Fibroblast of skin of right biceps (primary cell): ENCODE data around the gene AQP3.
A peak's percentile ranks its signal among the peaks of the same experiment; 100 is the strongest.
"Not testable (repeated sequence)": the region's sequence is repeated elsewhere in the genome, so short reads cannot be mapped to it uniquely, and the experiment has no call there.

ENCODE experiments used
- DNase-seq: peaks from one replicate; pipeline ENCODE4 v3.0.0-alpha.2; 2013

The AQP3 gene

GRCh38 chr9:33446946-33447798, at the start of gene AQP3:
AQP3 (minus strand) TSS chr9:33447593; CDS start chr9:33447530, 63 bp downstream.
- DNase-seq: peak; percentile 68

GRCh38 chr9:33493819-33494218, 46.4 kb upstream of the AQP3 start:
- not testable (repeated sequence) for DNase-seq

- peak; percentile 79 for DNase-seq
Measured at GRCh38 chr9:33489066-33489465, 41.7 kb upstream of the AQP3 start.

GRCh38 chr9:33485312-33485711, 37.9 kb upstream of the AQP3 start:
- not testable (repeated sequence) for DNase-seq

- no peak for DNase-seq
Measured at GRCh38 chr9:33480976-33481375, 33.6 kb upstream of the AQP3 start.

- peak; percentile 18 for DNase-seq
Measured at GRCh38 chr9:33480106-33480505, 32.7 kb upstream of the AQP3 start.

- DNase-seq: no peak
Measured at GRCh38 chr9:33476503-33476902, 29.1 kb upstream of the AQP3 start.

- DNase-seq: no peak
Measured at GRCh38 chr9:33475357-33475756, 28.0 kb upstream of the AQP3 start.

GRCh38 chr9:33473643-33474352, 26.4 kb upstream of the AQP3 start, which contains the start of gene NOL6:
NOL6 (minus strand) TSS chr9:33473924; CDS start chr9:33473842, 82 bp downstream.
- peak; percentile 99 for DNase-seq

- DNase-seq: no peak
Measured at GRCh38 chr9:33472881-33473615, 25.7 kb upstream of the AQP3 start.

- DNase-seq: no peak
Measured at GRCh38 chr9:33472171-33472880, 24.9 kb upstream of the AQP3 start.

GRCh38 chr9:33471361-33471760, 24.0 kb upstream of the AQP3 start:
- no peak for DNase-seq

GRCh38 chr9:33469891-33470290, 22.5 kb upstream of the AQP3 start:
- no peak for DNase-seq

GRCh38 chr9:33468797-33469621, 21.6 kb upstream of the AQP3 start:
- no peak for DNase-seq

GRCh38 chr9:33468215-33468730, 20.9 kb upstream of the AQP3 start:
- no peak for DNase-seq

- DNase-seq: no peak
Measured at GRCh38 chr9:33467526-33467925, 20.1 kb upstream of the AQP3 start.

GRCh38 chr9:33466565-33467495, 19.4 kb upstream of the AQP3 start:
- DNase-seq: peak; percentile 27

- DNase-seq: no peak
Measured at GRCh38 chr9:33465596-33466564, 18.5 kb upstream of the AQP3 start.

GRCh38 chr9:33465096-33465495, 17.7 kb upstream of the AQP3 start:
- no peak for DNase-seq
